ENCODE results near the gene USP15.

USP15 gene

GRCh38 chr12:62259993-62260732 lies at the start of gene USP15:
Gene USP15 (plus strand): TSS chr12:62260404. CDS start chr12:62260415, 11 bp downstream.
- peak within 1 kb of the TSS; percentile 95 for H3K4me3 ChIP-seq (ENCODE audit: low read length)
- no peaks in the 10 kb centered on the region for H3K9me3 ChIP-seq (ENCODE audit: control insufficient read depth, insufficient read depth, low read length)
- no peaks in the 10 kb centered on the region for H3K27me3 ChIP-seq (ENCODE audit: control insufficient read depth, low read length)
- peaks cover 37% of the 10 kb centered on the region for H3K4me1 ChIP-seq (ENCODE audit: control insufficient read depth, low read length)
- H3F3A ChIP-seq (ENCODE audit: control insufficient read depth, insufficient read depth), result peaks cover 9% of the 10 kb centered on the region; the same call in 1 of the 2 replicates
- H4K20me1 ChIP-seq (ENCODE audit: control insufficient read depth, insufficient read depth, low read depth, low read length), result peaks cover 18% of the 10 kb centered on the region
- H3K79me2 ChIP-seq (ENCODE audit: control insufficient read depth, low read length), result peaks cover 52% of the 10 kb centered on the region
- H3K36me3 ChIP-seq (ENCODE audit: control insufficient read depth, low read length), result peaks cover 20% of the 10 kb centered on the region; the same call in 1 of the 2 replicates
- TF ChIP-seq CTCF (IDR thresholded peaks at IDR 0.05; ENCODE audit: low read depth, low read length, poor library complexity, severe bottlenecking), result peak; percentile 64
- no peak for TF ChIP-seq EZH2phosphoT487 (IDR thresholded peaks at IDR 0.05; ENCODE audit: borderline replicate concordance, low read length)
- no peaks in the 10 kb centered on the region for H3K9me2 ChIP-seq (replicated peaks; ENCODE audit: control insufficient read depth, low read length)
- H3K27ac ChIP-seq (ENCODE audit: low read depth, low read length), result peak within 1 kb of the TSS; percentile 85
- peak within 1 kb of the TSS; percentile 90 for H3K4me2 ChIP-seq (ENCODE audit: low read length)

GRCh38 chr12:62210422-62210821 lies 49.8 kb upstream of the USP15 start:
- Histone ChIP-seq H3K4me3 (ENCODE audit: low read length) (no peak overlapping the region), H4K20me1 (ENCODE audit: control insufficient read depth, insufficient read depth, low read depth, low read length) (no peaks in the 10 kb centered on the region), H3K9me2 (replicated peaks; ENCODE audit: control insufficient read depth, low read length) (no peaks in the 10 kb centered on the region), H3K4me2 (ENCODE audit: low read length) (no peak overlapping the region), H3K27ac (ENCODE audit: low read depth, low read length) (no peak overlapping the region), H3K36me3 (ENCODE audit: control insufficient read depth, low read length) (no peaks in the 10 kb centered on the region), H3K27me3 (ENCODE audit: control insufficient read depth, low read length) (peaks cover 8% of the 10 kb centered on the region), H3K4me1 (ENCODE audit: control insufficient read depth, low read length) (no peaks in the 10 kb centered on the region), H3K9me3 (ENCODE audit: control insufficient read depth, insufficient read depth, low read length) (no peaks in the 10 kb centered on the region), H3F3A (ENCODE audit: control insufficient read depth, insufficient read depth) (no peaks in the 10 kb centered on the region), H3K79me2 (ENCODE audit: control insufficient read depth, low read length) (no peaks in the 10 kb centered on the region)
- TF ChIP-seq EZH2phosphoT487 (IDR thresholded peaks at IDR 0.05; ENCODE audit: borderline replicate concordance, low read length) (no peak), CTCF (IDR thresholded peaks at IDR 0.05; ENCODE audit: low read depth, low read length, poor library complexity, severe bottlenecking) (peak; percentile 83)

GRCh38 chr12:62211510-62211909 lies 48.7 kb upstream of the USP15 start:
- H3K36me3 ChIP-seq (ENCODE audit: control insufficient read depth, low read length), result no peaks in the 10 kb centered on the region
- no peaks in the 10 kb centered on the region for H3F3A ChIP-seq (ENCODE audit: control insufficient read depth, insufficient read depth)
- no peaks in the 10 kb centered on the region for H3K79me2 ChIP-seq (ENCODE audit: control insufficient read depth, low read length)
- no peaks in the 10 kb centered on the region for H4K20me1 ChIP-seq (ENCODE audit: control insufficient read depth, insufficient read depth, low read depth, low read length)
- H3K4me1 ChIP-seq (ENCODE audit: control insufficient read depth, low read length), result no peaks in the 10 kb centered on the region
- H3K27me3 ChIP-seq (ENCODE audit: control insufficient read depth, low read length), result peaks cover 8% of the 10 kb centered on the region
- H3K27ac ChIP-seq (ENCODE audit: low read depth, low read length), result no peak overlapping the region
- H3K4me3 ChIP-seq (ENCODE audit: low read length), result no peak overlapping the region
- H3K4me2 ChIP-seq (ENCODE audit: low read length), result no peak overlapping the region
- TF ChIP-seq EZH2phosphoT487 (IDR thresholded peaks at IDR 0.05; ENCODE audit: borderline replicate concordance, low read length) (no peak), CTCF (IDR thresholded peaks at IDR 0.05; ENCODE audit: low read depth, low read length, poor library complexity, severe bottlenecking) (no peak)
- H3K9me3 ChIP-seq (ENCODE audit: control insufficient read depth, insufficient read depth, low read length), result no peaks in the 10 kb centered on the region
- H3K9me2 ChIP-seq (replicated peaks; ENCODE audit: control insufficient read depth, low read length), result no peaks in the 10 kb centered on the region
